Cardiac fibroblast (primary cell): ENCODE measurements around the gene DHRS12.

Source experiments
- DNase-seq, 2 donors: peaks; one replicate each; pipeline versions ENCODE4 v3.0.0 to v3.0.0-alpha.2; 2010; ENCODE audit warnings: low read depth in 2 of 2
- H3K4me3 ChIP-seq, 2 donors: replicated peaks in 1 of 2; 1 replicate in 1 of 2; 2 replicates in 1 of 2; pipeline ENCODE4 v1.5.1; 2011; ENCODE audit warnings: low read depth in 2 of 2, low read length in 2 of 2, mild to moderate bottlenecking in 2 of 2, moderate library complexity in 1 of 2
- CTCF ChIP-seq: IDR thresholded peaks from one replicate; pipeline ENCODE4 v1.5.1; 2011; ENCODE audit warnings: low read depth, mild to moderate bottlenecking, low read length, inconsistent platforms

Gene DHRS12

GRCh38 chr13:51811920-51812451, 8.0 kb upstream of the DHRS12 start:
- H3K4me3 ChIP-seq, result no peak overlapping the region
- no peak for DNase-seq
- TF ChIP-seq CTCF, result no peak

GRCh38 chr13:51811046-51811445, 7.1 kb upstream of the DHRS12 start:
- no peak for DNase-seq
- no peak overlapping the region for H3K4me3 ChIP-seq
- TF ChIP-seq CTCF, result no peak

- TF ChIP-seq CTCF, result no peak
- H3K4me3 ChIP-seq, result no peak overlapping the region
- no peak for DNase-seq
These were observed 4.8 kb upstream of the DHRS12 start for GRCh38 chr13:51808811-51809210.

- DNase-seq, result no peak
- no peak for TF ChIP-seq CTCF
These were observed 3.1 kb upstream of the DHRS12 start for GRCh38 chr13:51807041-51807440.

GRCh38 chr13:51806566-51806965, 2.6 kb upstream of the DHRS12 start:
- DNase-seq, result peak; percentile 43 to 55
- H3K4me3 ChIP-seq, result no peak overlapping the region
- no peak for TF ChIP-seq CTCF

More at GRCh38 chr13:51807041-51807440, 3.1 kb upstream of the DHRS12 start:
- H3K4me3 ChIP-seq, result no peak overlapping the region

GRCh38 chr13:51805925-51806324, 2.0 kb upstream of the DHRS12 start:
- no peak for TF ChIP-seq CTCF
- no peak overlapping the region for H3K4me3 ChIP-seq
- no peak for DNase-seq

- TF ChIP-seq CTCF, result no peak
- no peak overlapping the region for H3K4me3 ChIP-seq
- DNase-seq, result no peak
These were observed 1.4 kb upstream of the DHRS12 start for GRCh38 chr13:51805313-51805712.
